ELF-1 (cell line): ENCODE data around the gene TBX4.
A peak's percentile ranks its signal among the peaks of the same experiment; 100 is the strongest.

Experiments
- DNase-seq: peaks from one replicate; pipeline ENCODE4 v3.0.0-alpha.2; 2016; ENCODE audit warnings: low read depth, low spot score

TBX4 gene

DNA sequence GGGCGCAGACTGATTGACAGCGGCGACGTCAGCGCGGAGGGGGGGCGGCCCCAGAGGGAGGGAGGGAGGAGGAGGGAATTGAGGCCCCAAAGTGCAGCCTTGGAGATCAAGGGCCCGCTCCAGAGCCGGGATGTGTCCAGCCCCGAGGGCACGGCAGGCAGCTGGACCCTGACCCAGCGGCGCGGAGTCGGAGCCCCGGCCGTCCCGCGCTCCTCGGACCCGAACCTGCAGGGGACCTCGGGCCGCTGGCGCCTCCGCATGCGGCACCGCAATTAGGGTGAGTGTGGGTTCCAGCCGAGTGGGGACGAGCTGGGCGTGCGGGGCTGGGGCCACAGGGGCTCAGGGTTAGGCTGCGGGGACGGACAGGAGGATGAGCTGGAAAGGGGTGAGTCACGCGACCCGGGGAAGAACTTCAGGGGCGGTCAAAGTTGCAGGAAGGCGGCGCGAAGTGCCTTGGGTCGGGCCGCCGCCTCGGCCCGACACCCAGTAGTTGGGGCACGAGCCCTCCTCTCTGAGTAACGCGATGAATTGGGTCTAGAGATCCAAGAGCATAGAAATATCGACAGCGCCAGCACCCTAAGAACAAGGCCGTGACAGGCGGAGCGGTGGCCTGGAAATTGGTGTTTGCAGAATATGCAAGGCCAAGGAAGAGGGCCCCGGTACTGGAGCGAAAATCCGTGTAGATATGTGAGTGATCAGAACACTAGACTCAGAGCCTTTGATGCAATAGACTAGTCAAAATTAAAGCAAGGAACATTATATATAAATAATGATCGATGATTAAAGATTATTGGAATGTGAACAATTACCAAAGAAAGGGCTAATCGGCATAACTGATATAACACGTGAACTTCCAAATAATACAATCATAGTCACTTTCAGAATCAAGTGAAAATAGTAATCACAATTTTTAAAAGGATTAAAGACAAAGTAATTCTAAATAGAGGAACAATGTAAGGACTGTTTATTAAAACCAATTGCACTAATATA lies at the start of gene TBX4:
TBX4 (plus strand) TSS at position 122 of the 990 bp plus-strand sequence. CDS start 4,069 bp downstream, outside the sequence.
- DNase-seq: peak; percentile 62

DNA sequence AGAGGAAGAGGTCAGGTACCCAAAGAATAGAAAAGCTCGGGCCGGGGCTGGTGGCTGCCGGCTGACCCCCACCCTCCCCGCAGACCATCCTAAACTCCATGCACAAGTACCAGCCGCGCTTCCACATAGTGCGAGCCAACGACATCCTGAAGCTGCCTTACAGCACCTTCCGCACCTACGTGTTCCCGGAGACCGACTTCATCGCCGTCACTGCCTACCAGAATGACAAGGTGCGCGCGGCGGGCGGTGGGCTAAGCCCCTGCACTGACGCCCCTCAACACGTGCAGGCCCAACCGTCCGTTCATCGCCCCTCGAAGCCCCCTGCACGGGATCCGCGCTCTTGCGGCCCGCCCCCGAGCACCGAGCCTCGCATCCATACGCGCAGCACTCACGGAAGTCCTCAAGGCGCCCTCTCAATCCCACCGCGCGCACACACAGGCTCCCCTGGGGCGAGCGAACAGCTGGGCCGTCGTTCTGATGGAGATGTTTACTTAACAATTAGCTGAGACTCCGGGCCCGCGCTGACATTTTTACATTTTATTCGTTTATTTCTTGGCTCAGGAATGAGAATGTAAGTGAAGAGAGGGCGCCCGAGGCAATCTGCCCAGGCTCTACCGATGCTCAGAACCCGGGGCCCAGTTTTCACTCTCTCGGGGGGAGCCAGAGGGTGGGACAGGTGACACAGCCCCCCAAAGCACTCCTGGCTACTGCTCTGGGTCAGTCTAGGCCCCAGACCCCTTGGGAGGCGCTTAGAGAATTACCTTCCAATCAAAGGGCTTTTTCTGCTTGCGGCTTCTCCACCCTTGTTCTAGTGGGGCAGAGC lies 49.0 kb upstream of the TBX4 start:
- peak; percentile 72 for DNase-seq

DNA sequence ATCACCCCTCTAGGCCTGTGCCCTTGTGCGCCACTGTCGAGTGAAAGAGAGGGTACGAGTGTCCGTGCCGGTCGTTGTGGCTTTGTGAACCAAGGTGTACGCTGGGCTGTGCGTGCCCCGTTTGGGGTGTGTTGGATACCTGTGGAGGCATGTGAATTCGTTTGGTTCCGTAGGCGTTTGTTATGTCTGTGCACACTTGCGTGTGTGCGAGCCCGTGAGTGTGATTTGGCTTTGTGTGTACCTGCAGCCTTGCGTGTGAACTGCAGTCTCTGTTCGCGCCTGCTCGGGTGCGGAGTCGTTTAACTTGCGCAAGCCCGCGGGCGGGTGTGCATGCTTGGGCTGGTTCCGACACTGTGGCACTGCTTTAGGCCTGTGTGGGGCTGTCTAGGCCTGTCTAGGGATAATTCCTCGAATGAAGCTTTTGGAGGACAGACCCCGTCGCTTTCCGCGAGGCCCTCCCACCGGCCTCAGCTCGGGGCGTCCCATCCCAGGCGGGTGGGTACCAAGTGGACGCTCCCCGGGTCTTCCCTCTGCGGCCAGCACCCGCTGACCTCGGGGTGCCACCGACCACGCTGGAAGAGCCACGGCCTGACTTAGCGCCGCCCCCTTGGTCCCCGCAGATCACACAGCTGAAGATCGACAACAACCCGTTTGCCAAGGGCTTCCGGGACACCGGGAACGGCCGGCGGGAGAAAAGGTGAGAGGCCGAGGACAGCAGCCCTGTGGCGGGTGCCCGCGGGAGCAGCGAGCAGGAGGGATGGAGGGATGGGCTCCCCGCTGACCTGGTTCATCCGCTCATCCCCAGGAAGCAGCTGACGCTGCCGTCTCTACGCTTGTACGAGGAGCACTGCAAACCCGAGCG lies 48.2 kb upstream of the TBX4 start:
- DNase-seq: peak; percentile 47

DNA sequence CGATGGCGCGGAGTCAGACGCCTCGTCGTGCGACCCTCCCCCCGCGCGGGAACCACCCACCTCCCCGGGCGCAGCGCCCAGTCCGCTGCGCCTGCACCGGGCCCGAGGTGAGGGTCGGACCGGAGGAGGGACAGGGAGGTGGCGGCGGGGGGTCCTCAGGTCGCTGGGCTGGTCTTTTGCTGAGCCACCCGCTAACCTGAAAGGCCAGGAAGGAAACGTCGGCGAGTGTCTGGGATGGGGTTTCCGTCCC lies 47.6 kb upstream of the TBX4 start:
- peak; percentile 34 for DNase-seq

DNA sequence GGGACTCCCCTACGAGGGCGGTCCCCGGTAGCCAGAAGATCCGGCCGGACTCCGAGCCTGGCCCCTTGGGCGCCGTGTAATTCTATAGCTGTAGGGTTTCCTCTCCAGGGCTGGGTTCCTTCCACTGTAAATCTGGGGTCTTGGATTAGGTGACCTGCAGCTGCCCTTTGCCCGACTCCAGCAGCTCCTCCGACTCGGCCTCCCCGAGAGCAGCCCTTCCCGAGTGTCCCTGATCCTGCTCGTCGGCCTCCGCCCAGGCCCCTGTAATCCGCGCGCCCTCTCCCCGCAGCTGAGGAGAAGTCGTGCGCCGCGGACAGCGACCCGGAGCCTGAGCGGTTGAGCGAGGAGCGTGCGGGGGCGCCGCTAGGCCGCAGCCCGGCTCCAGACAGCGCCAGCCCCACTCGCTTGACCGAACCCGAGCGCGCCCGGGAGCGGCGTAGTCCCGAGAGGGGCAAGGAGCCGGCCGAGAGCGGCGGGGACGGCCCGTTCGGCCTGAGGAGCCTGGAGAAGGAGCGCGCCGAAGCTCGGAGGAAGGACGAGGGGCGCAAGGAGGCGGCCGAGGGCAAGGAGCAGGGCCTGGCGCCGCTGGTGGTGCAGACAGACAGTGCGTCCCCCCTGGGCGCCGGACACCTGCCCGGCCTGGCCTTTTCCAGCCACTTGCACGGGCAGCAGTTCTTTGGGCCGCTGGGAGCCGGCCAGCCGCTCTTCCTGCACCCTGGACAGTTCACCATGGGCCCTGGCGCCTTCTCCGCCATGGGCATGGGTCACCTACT lies 47.1 kb upstream of the TBX4 start:
- DNase-seq: peak; percentile 65

DNA sequence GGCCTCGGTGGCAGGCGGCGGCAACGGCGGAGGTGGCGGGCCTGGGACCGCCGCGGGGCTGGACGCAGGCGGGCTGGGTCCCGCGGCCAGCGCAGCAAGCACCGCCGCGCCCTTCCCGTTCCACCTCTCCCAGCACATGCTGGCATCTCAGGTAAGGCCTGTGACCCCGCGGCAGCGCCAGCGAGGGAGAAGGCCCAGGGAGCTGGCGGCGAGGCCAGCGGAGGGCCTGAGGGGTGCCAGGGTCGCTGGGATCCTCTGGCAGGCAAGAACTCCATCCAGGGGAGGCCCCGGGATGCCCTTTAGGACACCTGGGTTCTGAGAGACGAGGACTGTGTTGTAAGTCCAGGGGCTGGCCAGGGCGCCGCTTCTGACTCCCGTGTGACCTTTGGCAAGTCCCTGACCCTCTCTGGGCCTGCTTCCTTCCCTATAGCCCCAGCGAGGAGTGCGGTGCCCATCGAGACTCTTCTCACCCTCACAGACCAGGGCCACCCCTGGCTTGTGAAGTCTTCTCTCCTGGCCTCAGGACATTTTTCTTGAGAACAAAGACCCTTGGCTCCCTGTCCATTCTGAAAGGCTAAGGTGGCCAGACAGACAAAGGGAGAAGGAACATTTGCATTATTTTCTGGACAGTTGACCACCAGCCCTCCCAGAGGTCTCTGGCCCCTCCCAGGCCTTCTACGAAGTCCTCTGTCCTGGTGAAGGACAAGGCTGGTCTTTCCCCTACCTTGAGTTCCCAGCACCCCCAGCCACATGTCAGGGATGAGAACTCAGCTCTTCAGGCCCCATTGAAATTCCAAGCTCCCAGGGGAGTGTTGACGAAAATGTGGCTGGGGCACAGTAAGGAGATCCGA lies 46.3 kb upstream of the TBX4 start:
- no peak for DNase-seq

DNA sequence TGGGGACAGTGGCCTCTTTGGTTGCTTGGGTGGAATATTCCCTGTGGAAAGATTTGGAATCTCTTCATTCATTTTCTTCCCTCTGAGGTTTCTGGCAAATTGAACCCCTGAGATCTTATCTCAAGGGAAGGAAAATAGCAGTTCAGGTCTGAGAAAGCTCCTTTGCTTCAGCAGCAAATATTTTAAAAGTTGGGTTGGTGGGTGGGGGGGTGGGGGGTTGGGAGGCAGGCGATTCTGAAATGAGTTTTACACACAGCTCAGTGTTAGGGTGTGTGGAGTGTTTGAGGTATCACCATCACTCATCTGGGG lies 45.7 kb upstream of the TBX4 start:
- DNase-seq: no peak

DNA sequence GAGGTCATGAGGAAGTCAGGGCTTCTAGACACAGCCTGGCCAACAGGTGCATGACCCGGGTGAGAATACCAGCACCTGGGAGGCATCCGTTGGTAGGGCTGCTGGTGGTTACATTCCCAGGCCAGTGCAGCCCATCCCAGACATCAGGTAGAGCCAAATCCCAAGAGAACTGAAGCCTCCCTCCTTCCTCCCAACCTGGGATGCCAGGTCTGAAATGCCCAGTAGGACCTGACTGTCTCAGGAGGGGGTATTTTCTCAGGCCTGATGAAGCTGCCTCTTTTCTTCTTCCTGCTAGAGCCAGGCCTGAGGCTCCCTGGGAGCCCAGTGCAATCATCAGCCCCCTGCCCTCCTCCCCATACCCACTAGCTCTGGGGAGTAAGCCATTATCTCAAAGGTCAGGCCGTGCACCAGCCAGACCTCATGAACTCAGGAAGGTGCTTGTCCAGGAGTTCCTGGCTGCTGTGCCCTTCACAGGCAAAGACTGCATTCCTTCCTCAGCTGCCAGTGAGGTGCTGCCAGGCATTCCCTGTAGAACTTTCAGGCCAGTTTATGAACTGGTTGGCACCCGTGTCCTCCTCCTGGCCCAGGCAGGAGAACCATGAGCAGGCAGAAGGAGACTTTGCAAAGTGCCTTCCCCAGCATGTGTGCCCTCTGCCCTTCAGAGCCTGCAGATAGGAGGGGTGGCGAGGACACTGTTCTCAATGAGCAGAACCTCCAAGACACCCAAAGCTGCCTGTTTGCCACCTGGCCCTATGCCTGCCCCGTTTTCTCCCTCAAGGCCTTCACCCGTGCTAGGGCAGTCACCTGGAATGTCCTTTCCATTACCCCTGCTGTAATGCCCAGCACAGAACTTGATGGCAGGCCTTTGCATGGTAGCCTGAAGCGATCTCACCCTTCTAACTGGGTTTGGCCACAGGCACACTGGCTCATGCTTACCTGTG lies 45.0 kb upstream of the TBX4 start:
- no peak for DNase-seq

DNA sequence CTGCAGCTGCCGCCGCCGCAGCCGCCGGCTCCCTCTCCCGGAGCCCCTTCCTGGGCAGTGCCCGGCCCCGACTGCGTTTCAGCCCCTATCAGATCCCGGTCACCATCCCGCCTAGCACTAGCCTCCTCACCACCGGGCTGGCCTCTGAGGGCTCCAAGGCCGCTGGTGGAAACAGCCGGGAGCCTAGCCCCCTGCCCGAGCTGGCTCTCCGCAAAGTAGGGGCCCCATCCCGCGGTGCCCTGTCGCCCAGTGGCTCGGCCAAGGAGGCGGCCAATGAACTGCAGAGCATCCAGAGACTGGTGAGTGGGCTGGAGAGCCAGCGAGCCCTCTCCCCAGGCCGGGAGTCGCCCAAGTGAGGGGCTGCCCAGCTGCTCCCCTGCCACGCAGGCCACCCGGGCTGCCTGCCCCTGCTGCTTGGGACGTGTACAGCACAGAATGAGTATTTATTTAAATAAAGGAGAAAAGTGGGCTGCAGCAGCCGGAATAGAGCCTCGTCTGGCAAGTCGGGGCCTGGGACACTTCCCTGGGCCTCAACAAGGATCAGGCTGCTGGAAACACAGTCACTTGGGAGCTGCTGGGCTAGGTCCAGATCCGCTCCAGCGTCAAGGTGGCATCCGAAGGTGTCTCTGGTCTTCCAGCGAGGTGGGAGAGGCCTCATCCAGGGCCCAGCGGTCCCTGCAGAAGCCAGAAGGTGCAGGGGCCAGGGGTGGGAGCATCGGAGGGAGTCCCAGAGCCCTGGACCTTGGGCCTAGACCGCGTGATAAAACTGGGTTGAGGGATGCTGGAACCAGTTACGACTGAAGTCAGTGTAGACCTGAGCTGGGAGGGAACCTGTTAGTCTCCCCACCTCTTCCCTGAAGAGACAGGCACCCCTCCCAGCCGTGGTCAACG lies 43.8 kb upstream of the TBX4 start:
- peak; percentile 21 for DNase-seq

DNA sequence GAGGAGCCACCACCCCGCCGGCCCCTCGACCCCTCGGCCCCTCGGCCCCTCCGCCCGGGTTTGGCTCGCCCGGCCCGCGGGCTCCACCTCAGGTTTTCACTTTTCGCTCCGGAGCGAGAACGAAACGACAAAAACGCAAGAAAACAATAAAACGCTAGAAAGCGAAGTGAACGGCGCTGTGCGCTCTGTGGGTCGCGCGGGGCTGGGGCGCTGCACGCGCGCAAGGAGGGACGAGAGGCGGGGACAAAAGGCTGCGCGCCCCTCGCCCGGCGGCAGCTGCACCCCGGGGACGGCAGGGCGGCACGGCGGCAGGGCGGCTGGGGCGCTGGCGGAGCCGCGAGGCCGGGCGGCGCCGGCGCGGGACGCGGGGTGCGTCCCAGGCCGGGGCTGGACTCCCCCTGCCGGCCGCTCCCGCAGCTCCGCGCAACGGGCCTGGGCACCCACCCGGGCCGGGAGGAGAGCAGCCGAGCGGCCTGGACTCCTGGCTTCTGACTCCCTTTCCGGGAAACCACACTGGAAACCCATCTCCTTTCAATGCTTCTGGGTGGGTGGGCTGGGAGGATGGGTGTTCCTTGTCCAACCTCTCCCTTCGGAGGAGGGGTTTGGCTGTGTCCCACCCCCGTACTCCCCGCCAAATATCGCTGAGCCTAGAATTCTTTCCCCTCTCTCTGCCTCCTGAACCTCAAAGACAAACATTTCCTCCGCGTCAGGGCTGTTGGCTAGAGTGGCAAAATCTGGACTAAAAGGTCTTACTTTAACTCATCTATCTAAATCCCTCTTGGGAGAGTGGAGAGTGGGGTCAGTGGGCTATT lies 42.7 kb upstream of the TBX4 start:
- peak; percentile 26 for DNase-seq

DNA sequence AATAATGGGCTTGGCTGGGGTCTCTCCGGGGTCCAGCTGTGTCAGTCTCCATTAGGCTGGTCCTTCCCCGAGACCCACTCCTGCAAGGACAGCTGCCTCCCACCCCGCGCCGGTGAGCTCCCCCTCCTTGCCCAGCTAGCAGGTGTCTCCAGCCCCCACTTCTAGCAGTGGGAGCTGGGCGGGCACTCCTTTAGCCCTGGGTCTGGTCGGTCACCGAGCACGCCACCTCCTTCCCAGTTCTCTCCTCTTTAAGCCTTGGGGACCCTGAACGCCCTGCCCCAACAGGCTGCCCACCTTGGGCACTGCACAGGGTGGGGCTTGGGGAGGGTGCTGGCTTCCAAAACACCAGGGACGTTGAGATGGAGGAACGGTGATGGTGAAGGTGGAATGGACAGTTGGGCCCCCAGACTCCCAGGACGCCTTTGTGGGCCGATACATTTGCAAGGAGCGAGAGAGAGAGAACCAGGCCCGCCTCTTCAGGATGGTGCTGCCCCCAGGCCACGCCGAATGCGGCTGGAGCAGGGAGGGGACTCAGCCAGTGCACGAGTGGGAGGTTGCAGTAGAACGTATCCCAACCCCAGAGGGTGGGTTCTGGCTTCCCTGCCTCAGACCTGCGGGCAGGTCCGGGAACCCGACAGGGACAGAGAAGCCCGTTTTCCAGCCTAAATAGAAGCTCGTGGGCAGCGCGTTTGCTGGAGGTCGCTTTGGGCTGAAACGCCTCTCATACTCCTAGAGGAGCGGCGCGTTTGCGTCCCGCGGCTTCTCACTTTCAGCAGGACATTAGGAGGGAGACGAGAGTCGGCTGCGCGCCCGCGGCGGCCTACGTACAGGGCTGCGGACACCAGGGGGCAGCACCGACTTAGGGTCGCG lies 41.8 kb upstream of the TBX4 start:
- peak; percentile 90 for DNase-seq

DNA sequence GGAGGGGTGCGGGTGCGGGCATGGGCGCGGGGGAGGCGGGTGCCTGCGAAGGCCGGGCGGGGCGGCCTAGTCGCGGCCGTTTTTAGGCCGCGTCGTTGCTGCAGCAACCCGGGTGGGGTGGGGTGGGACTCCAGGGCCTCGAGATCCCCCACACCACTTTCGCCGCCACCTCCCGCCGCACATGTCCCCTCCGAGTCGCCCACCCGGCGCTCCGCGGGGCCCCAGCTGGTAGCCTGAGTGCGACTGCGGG lies 41.3 kb upstream of the TBX4 start:
- DNase-seq: no peak

DNA sequence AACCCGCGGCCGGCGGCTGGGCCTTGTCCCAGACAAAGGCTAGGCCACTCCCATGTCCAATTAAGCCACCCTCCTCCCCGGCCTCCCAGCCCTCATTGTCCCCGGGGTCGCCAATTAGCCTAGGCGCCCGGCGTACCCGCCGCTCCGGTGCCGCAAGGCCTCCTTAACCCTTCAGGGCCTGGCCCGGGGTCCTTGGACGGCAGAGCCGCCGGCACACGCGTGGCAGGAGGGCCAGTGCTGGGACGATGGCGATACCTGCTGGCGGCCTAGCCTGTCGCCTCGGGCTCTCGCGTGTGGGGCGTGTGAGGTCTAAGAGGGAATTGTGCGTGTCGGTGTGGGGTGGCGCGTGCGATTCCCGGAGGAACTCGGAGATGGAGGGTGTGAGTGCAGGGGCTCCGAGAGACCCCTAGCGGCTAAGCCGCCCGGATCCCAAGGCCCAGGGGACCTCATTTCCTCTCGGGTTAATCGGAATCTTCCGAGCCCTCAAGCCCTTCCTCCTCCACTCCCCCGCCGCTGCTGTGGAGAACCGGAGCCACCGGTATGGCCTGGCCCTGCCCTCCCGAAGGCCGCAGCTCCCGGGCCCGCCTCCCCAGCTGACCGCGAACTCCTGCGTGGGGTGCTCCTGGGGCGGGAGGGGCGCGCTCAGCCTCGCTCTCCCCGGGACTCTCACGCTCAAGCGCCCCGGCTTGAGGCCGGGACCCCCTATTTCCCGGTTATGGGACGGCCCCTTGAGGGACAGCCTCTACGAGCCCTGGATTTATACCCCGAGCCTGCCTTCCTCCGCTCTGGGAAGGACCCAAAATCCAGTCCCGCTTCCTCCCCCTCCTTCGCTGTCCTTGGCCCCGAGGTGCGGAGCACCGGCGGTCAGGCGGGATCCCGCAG lies 40.7 kb upstream of the TBX4 start:
- DNase-seq: peak; percentile 81

DNA sequence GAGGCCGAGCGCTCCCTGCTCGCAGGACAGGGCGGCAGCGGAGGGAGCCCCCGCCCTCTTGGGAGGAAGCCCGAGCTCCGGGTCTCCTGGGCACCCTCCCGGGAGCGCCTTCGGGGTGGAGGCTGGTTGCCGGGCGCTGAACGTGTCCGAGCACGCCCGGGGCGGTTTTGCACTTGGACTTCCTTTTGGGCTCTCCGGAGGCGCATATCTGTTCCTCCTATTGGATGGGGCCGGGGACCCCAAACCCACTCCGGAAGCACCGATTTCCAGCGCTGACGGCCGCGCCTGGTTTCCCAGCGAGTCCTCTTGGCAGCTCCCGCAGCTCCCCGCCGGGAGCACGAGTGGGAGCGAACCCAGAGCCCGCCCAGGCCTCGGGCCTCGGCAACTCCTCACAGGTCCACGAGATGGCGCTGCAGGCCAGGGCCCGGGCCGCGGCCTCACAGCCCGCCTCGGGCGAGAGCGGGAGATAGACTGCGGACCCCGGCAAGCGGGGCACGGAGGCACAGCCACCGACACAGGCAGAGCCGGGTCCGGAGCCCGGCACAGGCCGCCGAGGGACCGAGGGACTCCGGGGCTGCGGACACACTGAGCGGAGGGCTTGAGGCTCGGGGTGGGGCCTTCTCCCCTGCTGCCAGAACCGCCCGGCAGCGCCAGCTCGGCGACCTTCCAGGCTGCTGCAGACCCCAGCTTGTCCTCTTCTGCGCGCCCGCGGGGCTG lies 39.9 kb upstream of the TBX4 start:
- DNase-seq: peak; percentile 88
